HG02885 (cell line): ENCODE data around the gene MSI2.

Experiments
- ATAC-seq: cut with Tn5 transposase; IDR thresholded peaks from one replicate; pipeline ENCODE4 v1.9.1; 2021; ENCODE audit warnings: mild to moderate bottlenecking; ENCODE audit not compliant: unreplicated experiment, poor library complexity

The MSI2 gene

GRCh38 chr17:57245786-57246185 is 10.5 kb upstream of the MSI2 start:
- ATAC-seq = no peak

- ATAC-seq = no peak
These were observed 10.1 kb upstream of the MSI2 start for GRCh38 chr17:57246257-57246656.

- no peak for ATAC-seq
These were observed 9.1 kb upstream of the MSI2 start for GRCh38 chr17:57247261-57247660.

- no peak for ATAC-seq
These were observed 8.4 kb upstream of the MSI2 start for GRCh38 chr17:57247913-57248312.

- ATAC-seq = no peak
These were observed 6.8 kb upstream of the MSI2 start for GRCh38 chr17:57249520-57249919.

GRCh38 chr17:57251211-57251787 is 5.0 kb upstream of the MSI2 start:
- no peak for ATAC-seq

GRCh38 chr17:57253362-57254065 is 2.8 kb upstream of the MSI2 start:
- ATAC-seq = no peak

- no peak for ATAC-seq
These were observed 1.0 kb upstream of the MSI2 start for GRCh38 chr17:57255182-57255775.

GRCh38 chr17:57256708-57257112 is 387 bp downstream of the MSI2 start:
- ATAC-seq = peak; percentile 24

GRCh38 chr17:57257195-57257894 is 1.0 kb downstream of the MSI2 start:
- no peak for ATAC-seq

- no peak for ATAC-seq
These were observed 1.9 kb downstream of the MSI2 start for GRCh38 chr17:57257895-57258851.

GRCh38 chr17:57259306-57259705 is 3.0 kb downstream of the MSI2 start:
- ATAC-seq = no peak

GRCh38 chr17:57259817-57260216 is 3.5 kb downstream of the MSI2 start:
- no peak for ATAC-seq

GRCh38 chr17:57260325-57261083 is 4.2 kb downstream of the MSI2 start:
- ATAC-seq = no peak

- ATAC-seq = no peak
These were observed 4.8 kb downstream of the MSI2 start for GRCh38 chr17:57261084-57261461.

- ATAC-seq = no peak
These were observed 6.2 kb downstream of the MSI2 start for GRCh38 chr17:57262557-57262956.

- ATAC-seq = no peak
These were observed 7.9 kb downstream of the MSI2 start for GRCh38 chr17:57264250-57264649.

- ATAC-seq = no peak
These were observed 8.5 kb downstream of the MSI2 start for GRCh38 chr17:57264776-57265175.

GRCh38 chr17:57266902-57267311 is 10.6 kb downstream of the MSI2 start:
- no peak for ATAC-seq
